Measurements from ENCODE around the gene PLEKHG5. TPM values are rescaled to one million over a fixed set of nuclear protein-coding genes. Genes with fewer than 3 reads are reported as not detected.

Gene PLEKHG5
- total RNA-seq, 1 experiment from 2014 or later: 1.6 TPM

- Histone ChIP-seq H3K36me3 (no peaks in the 10 kb centered on the region), H3K27me3 (replicated peaks) (no peaks in the 10 kb centered on the region), H3K4me3 (no peak overlapping the region), H3K27ac (no peak overlapping the region), H3K4me1 (replicated peaks) (peaks cover 15% of the 10 kb centered on the region), H3K9me3 (replicated peaks) (no peaks in the 10 kb centered on the region)
- peak; percentile 53 to 88 for DNase-seq (ENCODE audit: low read depth in 1 of 2, low spot score in 2 of 2)
Measured at GRCh38 chr1:6486433-6487011, 4.9 kb downstream of the PLEKHG5 start.

- no peaks in the 10 kb centered on the region for H3K27me3 ChIP-seq (replicated peaks)
- no peak overlapping the region for H3K4me3 ChIP-seq
- no peak overlapping the region for H3K27ac ChIP-seq
- no peak for DNase-seq (ENCODE audit: low read depth in 1 of 2, low spot score in 2 of 2)
- H3K9me3 ChIP-seq (replicated peaks): no peaks in the 10 kb centered on the region
- H3K36me3 ChIP-seq: no peaks in the 10 kb centered on the region
- peaks cover 8% of the 10 kb centered on the region for H3K4me1 ChIP-seq (replicated peaks)
Measured at GRCh38 chr1:6485168-6486101, 6.0 kb downstream of the PLEKHG5 start.

- DNase-seq (ENCODE audit: low read depth in 1 of 2, low spot score in 2 of 2): no peak
- H3K4me3 ChIP-seq: no peak overlapping the region
- H3K9me3 ChIP-seq (replicated peaks): no peaks in the 10 kb centered on the region
Measured at GRCh38 chr1:6484826-6485167, 6.7 kb downstream of the PLEKHG5 start.

GRCh38 chr1:6483761-6484117 is 7.7 kb downstream of the PLEKHG5 start:
- Histone ChIP-seq H3K27me3 (replicated peaks) (no peaks in the 10 kb centered on the region), H3K36me3 (no peaks in the 10 kb centered on the region), H3K27ac (no peak overlapping the region), H3K4me1 (replicated peaks) (no peaks in the 10 kb centered on the region), H3K4me3 (no peak overlapping the region), H3K9me3 (replicated peaks) (no peaks in the 10 kb centered on the region)
- no peak for DNase-seq (ENCODE audit: low read depth in 1 of 2, low spot score in 2 of 2)

More at GRCh38 chr1:6484826-6485167, 6.7 kb downstream of the PLEKHG5 start:
- no peak overlapping the region for H3K27ac ChIP-seq
- no peaks in the 10 kb centered on the region for H3K27me3 ChIP-seq (replicated peaks)
- H3K4me1 ChIP-seq (replicated peaks): peaks cover 2% of the 10 kb centered on the region
- no peaks in the 10 kb centered on the region for H3K36me3 ChIP-seq

GRCh38 chr1:6483017-6483760 is 8.3 kb downstream of the PLEKHG5 start:
- Histone ChIP-seq H3K27me3 (replicated peaks) (no peaks in the 10 kb centered on the region), H3K27ac (no peak overlapping the region), H3K4me3 (no peak overlapping the region), H3K4me1 (replicated peaks) (no peaks in the 10 kb centered on the region), H3K9me3 (replicated peaks) (no peaks in the 10 kb centered on the region), H3K36me3 (no peaks in the 10 kb centered on the region)
- no peak for DNase-seq (ENCODE audit: low read depth in 1 of 2, low spot score in 2 of 2)

- Histone ChIP-seq H3K4me3 (no peak overlapping the region), H3K27ac (no peak overlapping the region), H3K36me3 (no peaks in the 10 kb centered on the region), H3K4me1 (replicated peaks) (no peaks in the 10 kb centered on the region), H3K27me3 (replicated peaks) (no peaks in the 10 kb centered on the region), H3K9me3 (replicated peaks) (no peaks in the 10 kb centered on the region)
- no peak for DNase-seq (ENCODE audit: low read depth in 1 of 2, low spot score in 2 of 2)
Measured at GRCh38 chr1:6481820-6482219, 9.6 kb downstream of the PLEKHG5 start.

- Histone ChIP-seq H3K27me3 (replicated peaks) (no peaks in the 10 kb centered on the region), H3K27ac (no peak overlapping the region), H3K9me3 (replicated peaks) (no peaks in the 10 kb centered on the region), H3K36me3 (no peaks in the 10 kb centered on the region), H3K4me3 (no peak overlapping the region), H3K4me1 (replicated peaks) (peaks cover 7% of the 10 kb centered on the region; the same call in 1 of the 2 replicates)
- DNase-seq (ENCODE audit: low read depth in 1 of 2, low spot score in 2 of 2): no peak
Measured at GRCh38 chr1:6477039-6477820, 14.2 kb downstream of the PLEKHG5 start.

GRCh38 chr1:6476483-6476882 is 15.0 kb downstream of the PLEKHG5 start:
- DNase-seq (ENCODE audit: low read depth in 1 of 2, low spot score in 2 of 2): no peak
- H3K27me3 ChIP-seq (replicated peaks): no peaks in the 10 kb centered on the region
- H3K27ac ChIP-seq: no peak overlapping the region
- no peak overlapping the region for H3K4me3 ChIP-seq
- H3K36me3 ChIP-seq: no peaks in the 10 kb centered on the region
- H3K9me3 ChIP-seq (replicated peaks): no peaks in the 10 kb centered on the region
- H3K4me1 ChIP-seq (replicated peaks): peaks cover 7% of the 10 kb centered on the region; the same call in 1 of the 2 replicates

- Histone ChIP-seq H3K27me3 (replicated peaks) (no peaks in the 10 kb centered on the region), H3K27ac (no peak overlapping the region), H3K9me3 (replicated peaks) (no peaks in the 10 kb centered on the region), H3K4me1 (replicated peaks) (peaks cover 7% of the 10 kb centered on the region; the same call in 1 of the 2 replicates), H3K4me3 (no peak overlapping the region), H3K36me3 (no peaks in the 10 kb centered on the region)
- DNase-seq (ENCODE audit: low read depth in 1 of 2, low spot score in 2 of 2): peak; percentile 43 to 65
Measured at GRCh38 chr1:6475381-6476133, 15.9 kb downstream of the PLEKHG5 start.

- H3K36me3 ChIP-seq: no peaks in the 10 kb centered on the region
- no peaks in the 10 kb centered on the region for H3K27me3 ChIP-seq (replicated peaks)
- H3K9me3 ChIP-seq (replicated peaks): no peaks in the 10 kb centered on the region
Measured at GRCh38 chr1:6474815-6475282, 16.6 kb downstream of the PLEKHG5 start.

GRCh38 chr1:6473974-6474814 is 17.3 kb downstream of the PLEKHG5 start:
- no peak for DNase-seq (ENCODE audit: low read depth in 1 of 2, low spot score in 2 of 2)
- Histone ChIP-seq H3K4me1 (replicated peaks) (peaks cover 7% of the 10 kb centered on the region; the same call in 1 of the 2 replicates), H3K27ac (no peak overlapping the region), H3K9me3 (replicated peaks) (no peaks in the 10 kb centered on the region), H3K4me3 (no peak overlapping the region), H3K36me3 (no peaks in the 10 kb centered on the region), H3K27me3 (replicated peaks) (no peaks in the 10 kb centered on the region)

More at GRCh38 chr1:6474815-6475282, 16.6 kb downstream of the PLEKHG5 start:
- Histone ChIP-seq H3K4me3 (no peak overlapping the region), H3K27ac (no peak overlapping the region), H3K4me1 (replicated peaks) (peaks cover 7% of the 10 kb centered on the region; the same call in 1 of the 2 replicates)
- no peak for DNase-seq (ENCODE audit: low read depth in 1 of 2, low spot score in 2 of 2)

- Histone ChIP-seq H3K9me3 (replicated peaks) (no peaks in the 10 kb centered on the region), H3K27ac (no peak overlapping the region), H3K36me3 (no peaks in the 10 kb centered on the region), H3K4me3 (no peak overlapping the region), H3K27me3 (replicated peaks) (no peaks in the 10 kb centered on the region), H3K4me1 (replicated peaks) (peaks cover 7% of the 10 kb centered on the region; the same call in 1 of the 2 replicates)
- DNase-seq (ENCODE audit: low read depth in 1 of 2, low spot score in 2 of 2): no peak
Measured at GRCh38 chr1:6473156-6473555, 18.3 kb downstream of the PLEKHG5 start.

All from SJSA1 (cell line).